ENCODE measurements around the gene SLC27A4. TPM values are rescaled to one million over a fixed set of nuclear protein-coding genes. Genes with fewer than 3 reads are reported as not detected.
A peak's percentile ranks its signal among the peaks of the same experiment; 100 is the strongest.
"Not testable (repeated sequence)": the region's sequence is repeated elsewhere in the genome, so short reads cannot be mapped to it uniquely, and the experiment has no call there.

Gene SLC27A4
- total RNA-seq, 1 experiment from 2014 or later = 17.0 TPM

GRCh38 chr9:128337936-128338335, 2.4 kb upstream of the SLC27A4 start:
- Histone ChIP-seq H2BK120ac (ENCODE audit: low read depth, low read length, poor library complexity, severe bottlenecking) (no peak overlapping the region), H3K4me1 (ENCODE audit: insufficient read depth, low read length) (no peaks in the 10 kb centered on the region), H3K9me3 (ENCODE audit: control insufficient read depth, low read depth, low read length) (no peaks in the 10 kb centered on the region), H2BK15ac (ENCODE audit: low read depth, low read length) (no peak overlapping the region), H3K4me2 (ENCODE audit: insufficient read depth, insufficient read length, low read length) (no peak overlapping the region), H2BK20ac (ENCODE audit: low read depth, low read length, poor library complexity, severe bottlenecking) (no peak overlapping the region), H3K56ac (ENCODE audit: insufficient read length, low read depth, low read length) (no peak overlapping the region), H2BK5ac (ENCODE audit: insufficient read length, low read length) (no peak overlapping the region), H2AK5ac (ENCODE audit: insufficient read length, low read length) (no peak overlapping the region), H2BK12ac (ENCODE audit: insufficient read length, low read depth, low read length) (no peak overlapping the region), H3K23ac (ENCODE audit: insufficient read length, low read depth, low read length) (no peak overlapping the region), H3T11ph (ENCODE audit: low read length) (no peak overlapping the region), H2AFZ (ENCODE audit: low read length) (no peak overlapping the region), H3K23me2 (ENCODE audit: insufficient read length, low read depth, low read length, poor library complexity, severe bottlenecking) (peaks cover 3% of the 10 kb centered on the region), H3K79me1 (ENCODE audit: insufficient read depth, low read depth, low read length, poor library complexity, severe bottlenecking) (no peaks in the 10 kb centered on the region), H3K79me2 (ENCODE audit: insufficient read depth, low read length) (no peaks in the 10 kb centered on the region), H3K27me3 (ENCODE audit: insufficient read depth, low read length) (no peaks in the 10 kb centered on the region), H4K8ac (replicated peaks; ENCODE audit: insufficient read length, low read depth, low read length) (no peak overlapping the region), H4K5ac (ENCODE audit: insufficient read length, low read depth, low read length) (no peak overlapping the region), H3K9ac (ENCODE audit: extremely low read depth, insufficient read length, low read length) (no peak overlapping the region), H3K14ac (ENCODE audit: insufficient read depth, low read length) (no peak overlapping the region), H3K18ac (ENCODE audit: insufficient read length, low read depth, low read length) (no peak overlapping the region), H4K20me1 (ENCODE audit: control insufficient read depth, insufficient read depth, insufficient read length) (no peaks in the 10 kb centered on the region), H4K91ac (ENCODE audit: insufficient read length, low read depth, low read length) (no peak overlapping the region), H3K27ac (ENCODE audit: insufficient read length, low read depth, low read length) (no peak overlapping the region), H3K4ac (ENCODE audit: low read depth, low read length) (no peak overlapping the region)
- no peak overlapping the region for H3K4me3 Mint-ChIP-seq
- H3K27me3 Mint-ChIP-seq (ENCODE audit: low read depth) = no peaks in the 10 kb centered on the region
- peaks cover 4 to 5% of the 10 kb centered on the region in 2 experiments for H3K4me1 Mint-ChIP-seq
- H3K9me3 Mint-ChIP-seq = no peaks in the 10 kb centered on the region
- no peak for TF ChIP-seq CTCF (conservative IDR thresholded peaks at IDR 0.05)
- WGBS (ENCODE audit: extremely low coverage, insufficient read length, low lambda C conversion rate) = no CpG with 5 or more reads among the region's 7 CpGs
- H3K36me3 Mint-ChIP-seq (ENCODE audit: insufficient read depth in 1 of 3, low read depth in 3 of 3) = peaks cover 0 to 6% (median 4%) of the 10 kb centered on the region in 3 experiments; a peak in 4 of 7 replicates
- no peak overlapping the region for H3K27ac Mint-ChIP-seq
- no peak for DNase-seq

GRCh38 chr9:128338852-128339614, 1.3 kb upstream of the SLC27A4 start:
- peak overlapping the region in 1 of 2 experiments; percentile 93; a peak in 3 of 5 replicates for H3K4me3 Mint-ChIP-seq
- H4K91ac ChIP-seq (ENCODE audit: insufficient read length, low read depth, low read length); H4K5ac ChIP-seq (ENCODE audit: insufficient read length, low read depth, low read length); H3K36me3 Mint-ChIP-seq (ENCODE audit: insufficient read depth in 1 of 3, low read depth in 3 of 3); H3K9ac ChIP-seq (ENCODE audit: extremely low read depth, insufficient read length, low read length); H3K23me2 ChIP-seq (ENCODE audit: insufficient read length, low read depth, low read length, poor library complexity, severe bottlenecking); H3K9me3 Mint-ChIP-seq; H3K4me1 Mint-ChIP-seq; DNase-seq; H3K56ac ChIP-seq (ENCODE audit: insufficient read length, low read depth, low read length); H3K14ac ChIP-seq (ENCODE audit: insufficient read depth, low read length); H3K79me1 ChIP-seq (ENCODE audit: insufficient read depth, low read depth, low read length, poor library complexity, severe bottlenecking); H3K4me2 ChIP-seq (ENCODE audit: insufficient read depth, insufficient read length, low read length); H3T11ph ChIP-seq (ENCODE audit: low read length); H3K9me3 ChIP-seq (ENCODE audit: control insufficient read depth, low read depth, low read length); H3K4me1 ChIP-seq (ENCODE audit: insufficient read depth, low read length); H2BK20ac ChIP-seq (ENCODE audit: low read depth, low read length, poor library complexity, severe bottlenecking); H3K27ac ChIP-seq (ENCODE audit: insufficient read length, low read depth, low read length); H2BK12ac ChIP-seq (ENCODE audit: insufficient read length, low read depth, low read length); H3K27me3 Mint-ChIP-seq (ENCODE audit: low read depth); H3K27ac Mint-ChIP-seq; H4K8ac ChIP-seq (replicated peaks; ENCODE audit: insufficient read length, low read depth, low read length); H2BK120ac ChIP-seq (ENCODE audit: low read depth, low read length, poor library complexity, severe bottlenecking); H2AK5ac ChIP-seq (ENCODE audit: insufficient read length, low read length); H3K79me2 ChIP-seq (ENCODE audit: insufficient read depth, low read length); H2BK5ac ChIP-seq (ENCODE audit: insufficient read length, low read length); H4K20me1 ChIP-seq (ENCODE audit: control insufficient read depth, insufficient read depth, insufficient read length); H3K27me3 ChIP-seq (ENCODE audit: insufficient read depth, low read length); H3K4ac ChIP-seq (ENCODE audit: low read depth, low read length); H2AFZ ChIP-seq (ENCODE audit: low read length); H3K23ac ChIP-seq (ENCODE audit: insufficient read length, low read depth, low read length); H2BK15ac ChIP-seq (ENCODE audit: low read depth, low read length); H3K18ac ChIP-seq (ENCODE audit: insufficient read length, low read depth, low read length): not testable (repeated sequence)
- no CpG with 5 or more reads among the region's 15 CpGs for WGBS (ENCODE audit: extremely low coverage, insufficient read length, low lambda C conversion rate)

Data from H9 (cell line).